OCI-LY3 (cell line): ENCODE data around the gene B9D2.

Experiments used
- CTCF ChIP-seq: fragments of 200-600, 300-600 bp; sonication (generic); IDR thresholded peaks from 2 replicates; pipeline ENCODE4 v1.5.1; 2014; ENCODE audit warnings: antibody characterized with exemption, low read length, low read depth
- EZH2phosphoT487 ChIP-seq: fragments of 200-600 bp; shearing (Covaris generic); IDR thresholded peaks from 2 replicates; pipeline ENCODE4 v1.6.1; 2018; ENCODE audit warnings: antibody characterized with exemption, mixed run types, low read depth

- TF ChIP-seq CTCF (no peak), EZH2phosphoT487 (no peak)
These were observed 47.5 kb downstream of the B9D2 start for GRCh38 chr19:41316306-41316920.
